ENCODE results near the gene AHRR. TPM values are rescaled to one million over a fixed set of nuclear protein-coding genes. Genes with fewer than 3 reads are reported as not detected.

The AHRR gene
- total RNA-seq, 1 experiment from 2014 or later: 2.2 TPM

GRCh38 chr5:483434-484140 lies 162.1 kb downstream of the AHRR start:
- no peak overlapping the region for H2BK15ac ChIP-seq (ENCODE audit: low read depth, low read length)
- H3K79me1 ChIP-seq (ENCODE audit: insufficient read depth, low read depth, low read length, poor library complexity, severe bottlenecking): no peaks in the 10 kb centered on the region
- no peak overlapping the region for H3K56ac ChIP-seq (ENCODE audit: insufficient read length, low read depth, low read length)
- no peak overlapping the region for H4K5ac ChIP-seq (ENCODE audit: insufficient read length, low read depth, low read length)
- H3K23ac ChIP-seq (ENCODE audit: insufficient read length, low read depth, low read length): no peak overlapping the region
- H3K27me3 ChIP-seq (ENCODE audit: insufficient read depth, low read length): no peaks in the 10 kb centered on the region
- H3K23me2 ChIP-seq (ENCODE audit: insufficient read length, low read depth, low read length, poor library complexity, severe bottlenecking): no peaks in the 10 kb centered on the region
- no peaks in the 10 kb centered on the region for H3K79me2 ChIP-seq (ENCODE audit: insufficient read depth, low read length)
- H3K9me3 ChIP-seq (ENCODE audit: control insufficient read depth, low read depth, low read length): no peaks in the 10 kb centered on the region
- H4K20me1 ChIP-seq (ENCODE audit: control insufficient read depth, insufficient read depth, insufficient read length): no peaks in the 10 kb centered on the region
- H3K14ac ChIP-seq (ENCODE audit: insufficient read depth, low read length): no peak overlapping the region
- no peaks in the 10 kb centered on the region; a peak in 1 of 4 replicates for H3K4me1 Mint-ChIP-seq
- H3K4ac ChIP-seq (ENCODE audit: low read depth, low read length): no peak overlapping the region
- no peak overlapping the region for H2BK20ac ChIP-seq (ENCODE audit: low read depth, low read length, poor library complexity, severe bottlenecking)
- no peak overlapping the region for H2AK5ac ChIP-seq (ENCODE audit: insufficient read length, low read length)
- H2BK120ac ChIP-seq (ENCODE audit: low read depth, low read length, poor library complexity, severe bottlenecking): no peak overlapping the region
- H3K27ac Mint-ChIP-seq: no peak overlapping the region
- no peak overlapping the region for H3K4me2 ChIP-seq (ENCODE audit: insufficient read depth, insufficient read length, low read length)
- peaks cover 6% of the 10 kb centered on the region for H3K27me3 Mint-ChIP-seq (ENCODE audit: low read depth)
- no peak overlapping the region for H3K27ac ChIP-seq (ENCODE audit: insufficient read length, low read depth, low read length)
- H2BK12ac ChIP-seq (ENCODE audit: insufficient read length, low read depth, low read length): no peak overlapping the region
- no peaks in the 10 kb centered on the region for H3K4me1 ChIP-seq (ENCODE audit: insufficient read depth, low read length)
- TF ChIP-seq CTCF (conservative IDR thresholded peaks at IDR 0.05): no peak
- no peak overlapping the region for H2AFZ ChIP-seq (ENCODE audit: low read length)
- no CpG with 5 or more reads among the region's 34 CpGs for WGBS (ENCODE audit: extremely low coverage, insufficient read length, low lambda C conversion rate)
- H4K91ac ChIP-seq (ENCODE audit: insufficient read length, low read depth, low read length): no peak overlapping the region
- H4K8ac ChIP-seq (replicated peaks; ENCODE audit: insufficient read length, low read depth, low read length): no peak overlapping the region
- no peaks in the 10 kb centered on the region for H3K36me3 Mint-ChIP-seq (ENCODE audit: insufficient read depth in 1 of 3, low read depth in 3 of 3)
- no peak overlapping the region for H3T11ph ChIP-seq (ENCODE audit: low read length)
- no peaks in the 10 kb centered on the region for H3K9me3 Mint-ChIP-seq
- no peak overlapping the region for H3K9ac ChIP-seq (ENCODE audit: extremely low read depth, insufficient read length, low read length)
- no peak overlapping the region for H3K4me3 Mint-ChIP-seq
- no peak overlapping the region for H2BK5ac ChIP-seq (ENCODE audit: insufficient read length, low read length)
- H3K18ac ChIP-seq (ENCODE audit: insufficient read length, low read depth, low read length): no peak overlapping the region
- DNase-seq: no peak
